GM12878 (cell line): ENCODE results near the gene OSBPL5. TPM values are rescaled to one million over a fixed set of nuclear protein-coding genes. Genes with fewer than 3 reads are reported as not detected.

ENCODE experiments used
- ATAC-seq: fragments of 200-7000 bp; cut with Tn5 transposase; 3 replicates; pipeline ENCODE4 v1.9.1; 2020; ENCODE audit warnings: mild to moderate bottlenecking, moderate library complexity
- BruUV-seq: library from RNA; stranded (reverse); fragments of 400-500 nt; replicated peaks from 2 replicates; lab custom pipeline; 2021; lab: Mats Ljungman, UMichigan
- CTCF ChIA-PET: fragments of 300-600 bp; sonication (Branson Sonifier 250); formaldehyde crosslinking; extraction: SDS; loops from one replicate; lab custom pipeline; 2021; ENCODE audit warnings: inconsistent platforms; lab: Yijun Ruan, JAX
- POLR2A ChIA-PET: fragments of 350-600 bp; formaldehyde crosslinking; extraction: SDS; loops from one replicate; lab custom pipeline; 2021; ENCODE audit warnings: inconsistent platforms; lab: Charles Lee
- RAD21 ChIA-PET: fragments of 300-600 bp; sonication (Branson Sonifier 250); formaldehyde crosslinking; loops from one replicate; lab custom pipeline; 2023; ENCODE audit warnings: antibody characterized with exemption; ENCODE audit not compliant: unreplicated experiment; lab: Charles Lee
- SMC1A ChIA-PET: fragments of 300-600 bp; sonication (Branson Sonifier 250); formaldehyde crosslinking; loops from one replicate; lab custom pipeline; 2023; ENCODE audit not compliant: unreplicated experiment, uncharacterized antibody; lab: Charles Lee
- DNase-seq: peaks from one replicate; pipeline ENCODE4 v3.0.0-alpha.2; 2011; ENCODE audit warnings: low read depth, low spot score
- FAIRE-seq: peaks from 3 replicates; lab custom pipeline; 2011; peaks lifted over from hg19 to GRCh38; lab: Jason Lieb, UNC
- H2AFZ ChIP-seq: 2 replicates; pipeline ENCODE4 v1.6.0; 2011; ENCODE audit warnings: low read depth, low read length, control low read depth; ENCODE audit not compliant: control insufficient read depth
- H3K27ac ChIP-seq: 2 replicates; pipeline ENCODE4 v1.5.1; 2011; ENCODE audit warnings: control low read depth; ENCODE audit not compliant: control insufficient read depth, insufficient read depth
- H3K27me3 ChIP-seq, 2 experiments: replicated peaks in 1 of 2; 2 replicates each; pipeline versions ENCODE4 v1.6.0 to v1.6.1; 2011; ENCODE audit warnings: low read length in 1 of 2; ENCODE audit not compliant: control insufficient read depth in 2 of 2, insufficient read depth in 2 of 2
- H3K36me3 ChIP-seq, 2 experiments: 2 replicates each; pipeline ENCODE4 v1.5.1; 2011; ENCODE audit warnings: low read length in 1 of 2; ENCODE audit not compliant: control insufficient read depth in 2 of 2, insufficient read depth in 2 of 2
- H3K4me1 ChIP-seq: 2 replicates; pipeline ENCODE4 v1.6.1; 2011; ENCODE audit warnings: mild to moderate bottlenecking, low read length, moderate library complexity, mixed read lengths; ENCODE audit not compliant: control insufficient read depth, insufficient read depth
- H3K4me2 ChIP-seq: 2 replicates; pipeline ENCODE4 v1.6.0; 2011; ENCODE audit warnings: control low read depth; ENCODE audit not compliant: control insufficient read depth, insufficient read depth
- H3K4me3 ChIP-seq: fragments of 200-600 bp; sonication (generic); 2 replicates; pipeline ENCODE4 v1.5.1; 2016
- H3K79me2 ChIP-seq: 2 replicates; pipeline ENCODE4 v1.6.0; 2011; ENCODE audit warnings: low read length; ENCODE audit not compliant: control insufficient read depth, insufficient read depth
- H3K9ac ChIP-seq: 2 replicates; pipeline ENCODE4 v1.8.0; 2011; ENCODE audit warnings: low read length, control low read depth, mixed read lengths; ENCODE audit not compliant: control insufficient read depth, insufficient read depth
- H3K9me3 ChIP-seq: replicated peaks from 3 replicates; pipeline ENCODE4 v1.5.1; 2011; ENCODE audit warnings: mild to moderate bottlenecking, low read length; ENCODE audit not compliant: control insufficient read depth, insufficient read depth
- H4K20me1 ChIP-seq: 2 replicates; pipeline ENCODE4 v1.6.0; 2011; ENCODE audit not compliant: control insufficient read depth, insufficient read depth
- BHLHE40 ChIP-seq, 2 experiments: fragments of 450-650 bp in 1 of 2; IDR thresholded peaks; 2 replicates each; pipeline ENCODE4 v1.6.1; 2011 to 2017; ENCODE audit warnings: low read depth in 2 of 2, borderline replicate concordance in 1 of 2, improper control_type of control experiment in 1 of 2, low read length in 1 of 2, mild to moderate bottlenecking in 1 of 2
- IRF4 ChIP-seq: IDR thresholded peaks from 2 replicates; pipeline ENCODE4 v1.6.1; 2011; ENCODE audit warnings: low read depth, low read length
- NFXL1 ChIP-seq: fragments of 450-650 bp; IDR thresholded peaks from 2 replicates; pipeline ENCODE4 v1.6.1; 2017; ENCODE audit warnings: antibody characterized with exemption, mild to moderate bottlenecking, borderline replicate concordance
- NRF1 ChIP-seq: conservative IDR thresholded peaks from 2 replicates; pipeline ENCODE4 v1.6.1; 2011; ENCODE audit warnings: mild to moderate bottlenecking, low read depth, low read length, improper control_type of control experiment
- RAD51 ChIP-seq: fragments of 450-650 bp; IDR thresholded peaks from 2 replicates; pipeline ENCODE4 v1.6.1; 2016; ENCODE audit warnings: moderate library complexity, mild to moderate bottlenecking, inconsistent platforms
- SIN3A ChIP-seq: IDR thresholded peaks from 2 replicates; pipeline ENCODE4 v1.6.1; 2012; ENCODE audit warnings: low read depth, low read length, improper control_type of control experiment
- SMARCA5 ChIP-seq: fragments of 450-650 bp; IDR thresholded peaks from 2 replicates; pipeline ENCODE4 v1.6.1; 2017; ENCODE audit warnings: mild to moderate bottlenecking
- SMC3 ChIP-seq: IDR thresholded peaks from 2 replicates; pipeline ENCODE4 v1.6.1; 2011; ENCODE audit warnings: low read length, improper control_type of control experiment, borderline replicate concordance
- WGBS: methylation state at CpG from one replicate; pipeline ENCODE4 v1.1.6; 2016; ENCODE audit warnings: low lambda C conversion rate; ENCODE audit not compliant: insufficient replicate concordance, insufficient coverage; ENCODE audit errors: missing lambda C conversion rate; 5-methylcytosine and 5-hydroxymethylcytosine counted together
- in situ Hi-C: fragments of 300-500 bp; cut with MboI; formaldehyde crosslinking; loops from 9 replicates; pipeline ENCODE4 v1.14.3; 2018; ENCODE audit warnings: mixed read lengths
- intact Hi-C: fragments of 100-400 bp; cut with micrococcal nuclease; formaldehyde crosslinking; loops from one replicate; pipeline ENCODE4 v1.14.2; 2022; ENCODE audit not compliant: unreplicated experiment
- polyA plus RNA-seq, 11 experiments: library from polyadenylated mRNA; depleted of rRNA in 4 of 11; unstranded in 6 of 11; stranded (reverse) in 5 of 11; fragments of >200 nt; fragmentation: Nextera tagmentation in 4 of 11; fragmentation: Illumina TruSeq in 1 of 11; extraction: Ambion mirVana in 4 of 11; extraction: Trizol in 1 of 11; gene quantifications; 1 replicate in 1 of 11; 2 replicates in 10 of 11; pipeline versions ENCODE4 v1.2.1 to v1.2.3, GENCODE V29; 2011 to 2016; ENCODE audit warnings: inconsistent platforms in 2 of 11, missing spikeins in 2 of 11, low read depth in 1 of 11
- total RNA-seq, 4 experiments: library from RNA; depleted of rRNA in 3 of 4; stranded (reverse); fragments of >200 nt in 3 of 4; fragmentation: Illumina TruSeq in 1 of 4; extraction: Trizol in 1 of 4; gene quantifications; 2 replicates each; pipeline versions ENCODE4 v1.2.1 to v1.2.3, GENCODE V29; 2013 to 2021
- TF ChIP-seq, protein P1 (sequence below): fragments of 450-650 bp; IDR thresholded peaks from 2 replicates; pipeline ENCODE4 v1.6.1; 2018; ENCODE audit warnings: mild to moderate bottlenecking, low read depth, moderate library complexity; ENCODE audit not compliant: partially characterized antibody
- TF ChIP-seq, protein P2 (sequence below): fragments of 450-650 bp; IDR thresholded peaks from 2 replicates; pipeline ENCODE4 v1.6.1; 2017; ENCODE audit warnings: mild to moderate bottlenecking, moderate library complexity

OSBPL5 gene
- total and polyA plus RNA-seq, 10 of the 15 experiments (the other 5 are each of a cell fraction or from before 2014, with no cell fraction given): not detected

DNA sequence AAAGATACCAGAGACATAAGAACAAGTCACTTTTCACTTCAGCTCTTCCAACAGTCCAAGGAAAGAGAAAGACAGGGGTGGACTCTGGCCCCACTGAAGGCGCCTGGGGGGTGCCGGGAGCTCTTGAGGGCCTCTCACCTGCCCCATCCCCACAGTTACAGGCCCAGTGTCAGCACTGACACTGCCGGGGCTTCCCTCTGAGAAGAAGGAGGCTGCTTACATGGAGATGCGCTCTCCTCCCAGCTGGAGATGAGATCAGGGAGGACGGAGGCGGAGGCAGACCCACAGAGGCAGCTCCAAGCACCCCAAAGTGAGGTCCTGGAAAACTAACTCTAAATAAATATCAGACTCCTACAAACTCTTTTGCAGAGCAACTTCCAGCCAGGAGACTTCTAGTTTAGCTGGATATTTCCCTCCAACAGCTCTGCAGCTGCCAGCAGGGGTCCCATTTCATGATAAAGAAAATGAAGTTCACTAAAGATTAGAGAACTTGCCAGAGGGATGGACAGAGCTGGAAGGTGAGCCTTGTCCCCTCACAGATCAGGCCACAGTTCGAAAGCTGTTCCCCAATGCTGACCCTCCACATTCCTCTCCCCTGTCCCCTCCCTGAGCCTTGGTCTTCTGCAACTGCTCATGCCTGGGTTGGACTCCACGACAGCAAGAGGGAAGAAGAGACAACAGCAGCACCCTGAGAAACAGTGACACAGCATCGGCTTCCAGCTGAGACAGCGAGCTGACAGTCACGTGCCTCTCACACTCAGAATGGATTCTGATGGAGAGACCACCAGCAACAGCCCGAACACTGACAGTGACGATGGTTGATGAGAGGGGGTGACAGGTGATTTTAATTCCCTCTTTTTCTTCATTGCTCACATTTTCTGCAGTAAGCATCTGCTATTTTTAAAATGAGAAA, 113.7 kb downstream of the OSBPL5 start:
- H3K79me2 ChIP-seq: peaks cover 84% of the 10 kb centered on the region
- in situ Hi-C loops (no loop called here), intact Hi-C loops (loop anchor here (5.0 kb wide), 1 partner anchor 41 kb away; no protein-coding TSS in a partner anchor)
- H3K9me3 ChIP-seq: no peaks in the 10 kb centered on the region
- BruUV-seq: no TSS peak
- no peak overlapping the region for H2AFZ ChIP-seq
- peak overlapping the region; percentile 14 for H3K4me2 ChIP-seq
- peaks cover 0 to 6% of the 10 kb centered on the region in 2 experiments; a peak in 3 of 4 replicates for H3K36me3 ChIP-seq
- FAIRE-seq (no peak), DNase-seq (no peak), ATAC-seq (no peak)
- H3K27ac ChIP-seq: peak overlapping the region; percentile 17
- peaks cover 3% of the 10 kb centered on the region; the same call in 1 of the 2 replicates for H4K20me1 ChIP-seq
- H3K4me3 ChIP-seq: peak overlapping the region; percentile 13; the same call in 1 of the 2 replicates
- ChIA-PET SMC1A (interaction anchor here (1.5 to 4.4 kb wide), 4 partner anchors 16 to 39 kb away, joined by 5 to 52 read pairs (median 6); no protein-coding TSS in a partner anchor), RAD21 (interaction anchor here (0.9 to 5.0 kb wide), 6 partner anchors 9 to 63 kb away, joined by 3 to 58 read pairs (median 3); no protein-coding TSS in a partner anchor), POLR2A (interaction anchor here (0.5 to 1.5 kb wide), 3 partner anchors 59 to 179 kb away, joined by 3 to 7 read pairs (median 4); partner anchors contain the start of gene NAP1L4), CTCF (interaction anchor here (0.8 to 8.2 kb wide), 12 partner anchors 9 to 97 kb away, joined by 3 to 95 read pairs (median 4); no protein-coding TSS in a partner anchor)
- H3K27me3 ChIP-seq: no peaks in the 10 kb centered on the region
- H3K4me1 ChIP-seq: peaks cover 32% of the 10 kb centered on the region
- H3K9ac ChIP-seq: peak overlapping the region; percentile 26; the same call in 1 of the 2 replicates
- 42% methylated on average over 13 of the region's 13 CpGs for WGBS
- no peak for TF ChIP-seq SMARCA5
- TF ChIP-seq SMC3: no peak
- TF ChIP-seq RAD51: peak; percentile 71; the same call in 1 of the 2 replicates
- TF ChIP-seq, protein P1, sequence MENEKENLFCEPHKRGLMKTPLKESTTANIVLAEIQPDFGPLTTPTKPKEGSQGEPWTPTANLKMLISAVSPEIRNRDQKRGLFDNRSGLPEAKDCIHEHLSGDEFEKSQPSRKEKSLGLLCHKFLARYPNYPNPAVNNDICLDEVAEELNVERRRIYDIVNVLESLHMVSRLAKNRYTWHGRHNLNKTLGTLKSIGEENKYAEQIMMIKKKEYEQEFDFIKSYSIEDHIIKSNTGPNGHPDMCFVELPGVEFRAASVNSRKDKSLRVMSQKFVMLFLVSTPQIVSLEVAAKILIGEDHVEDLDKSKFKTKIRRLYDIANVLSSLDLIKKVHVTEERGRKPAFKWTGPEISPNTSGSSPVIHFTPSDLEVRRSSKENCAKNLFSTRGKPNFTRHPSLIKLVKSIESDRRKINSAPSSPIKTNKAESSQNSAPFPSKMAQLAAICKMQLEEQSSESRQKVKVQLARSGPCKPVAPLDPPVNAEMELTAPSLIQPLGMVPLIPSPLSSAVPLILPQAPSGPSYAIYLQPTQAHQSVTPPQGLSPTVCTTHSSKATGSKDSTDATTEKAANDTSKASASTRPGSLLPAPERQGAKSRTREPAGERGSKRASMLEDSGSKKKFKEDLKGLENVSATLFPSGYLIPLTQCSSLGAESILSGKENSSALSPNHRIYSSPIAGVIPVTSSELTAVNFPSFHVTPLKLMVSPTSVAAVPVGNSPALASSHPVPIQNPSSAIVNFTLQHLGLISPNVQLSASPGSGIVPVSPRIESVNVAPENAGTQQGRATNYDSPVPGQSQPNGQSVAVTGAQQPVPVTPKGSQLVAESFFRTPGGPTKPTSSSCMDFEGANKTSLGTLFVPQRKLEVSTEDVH: no peak
- TF ChIP-seq, protein P2, sequence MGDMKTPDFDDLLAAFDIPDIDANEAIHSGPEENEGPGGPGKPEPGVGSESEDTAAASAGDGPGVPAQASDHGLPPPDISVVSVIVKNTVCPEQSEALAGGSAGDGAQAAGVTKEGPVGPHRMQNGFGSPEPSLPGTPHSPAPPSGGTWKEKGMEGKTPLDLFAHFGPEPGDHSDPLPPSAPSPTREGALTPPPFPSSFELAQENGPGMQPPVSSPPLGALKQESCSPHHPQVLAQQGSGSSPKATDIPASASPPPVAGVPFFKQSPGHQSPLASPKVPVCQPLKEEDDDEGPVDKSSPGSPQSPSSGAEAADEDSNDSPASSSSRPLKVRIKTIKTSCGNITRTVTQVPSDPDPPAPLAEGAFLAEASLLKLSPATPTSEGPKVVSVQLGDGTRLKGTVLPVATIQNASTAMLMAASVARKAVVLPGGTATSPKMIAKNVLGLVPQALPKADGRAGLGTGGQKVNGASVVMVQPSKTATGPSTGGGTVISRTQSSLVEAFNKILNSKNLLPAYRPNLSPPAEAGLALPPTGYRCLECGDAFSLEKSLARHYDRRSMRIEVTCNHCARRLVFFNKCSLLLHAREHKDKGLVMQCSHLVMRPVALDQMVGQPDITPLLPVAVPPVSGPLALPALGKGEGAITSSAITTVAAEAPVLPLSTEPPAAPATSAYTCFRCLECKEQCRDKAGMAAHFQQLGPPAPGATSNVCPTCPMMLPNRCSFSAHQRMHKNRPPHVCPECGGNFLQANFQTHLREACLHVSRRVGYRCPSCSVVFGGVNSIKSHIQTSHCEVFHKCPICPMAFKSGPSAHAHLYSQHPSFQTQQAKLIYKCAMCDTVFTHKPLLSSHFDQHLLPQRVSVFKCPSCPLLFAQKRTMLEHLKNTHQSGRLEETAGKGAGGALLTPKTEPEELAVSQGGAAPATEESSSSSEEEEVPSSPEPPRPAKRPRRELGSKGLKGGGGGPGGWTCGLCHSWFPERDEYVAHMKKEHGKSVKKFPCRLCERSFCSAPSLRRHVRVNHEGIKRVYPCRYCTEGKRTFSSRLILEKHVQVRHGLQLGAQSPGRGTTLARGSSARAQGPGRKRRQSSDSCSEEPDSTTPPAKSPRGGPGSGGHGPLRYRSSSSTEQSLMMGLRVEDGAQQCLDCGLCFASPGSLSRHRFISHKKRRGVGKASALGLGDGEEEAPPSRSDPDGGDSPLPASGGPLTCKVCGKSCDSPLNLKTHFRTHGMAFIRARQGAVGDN: 0 out of 2 replicates have a peak, but pooled peaks have one; percentile 35
- TF ChIP-seq NRF1: no peak
- TF ChIP-seq IRF4: no peak
- TF ChIP-seq SIN3A: 0 out of 2 replicates have a peak, but pooled peaks have one; percentile 40
- TF ChIP-seq NFXL1: no peak
- TF ChIP-seq BHLHE40 (IDR thresholded peaks at IDR 0.05; ENCODE audit: borderline replicate concordance in 1 of 2, low read depth in 2 of 2, low read length in 1 of 2): peak; percentile 74 to 89; a peak in 3 of 4 replicates
